ENCODE measurements around the gene EML1. TPM values are rescaled to one million over a fixed set of nuclear protein-coding genes. Genes with fewer than 3 reads are reported as not detected.

EML1 gene
- total and polyA plus RNA-seq, 5 experiments from 2014 or later = not detected

DNA sequence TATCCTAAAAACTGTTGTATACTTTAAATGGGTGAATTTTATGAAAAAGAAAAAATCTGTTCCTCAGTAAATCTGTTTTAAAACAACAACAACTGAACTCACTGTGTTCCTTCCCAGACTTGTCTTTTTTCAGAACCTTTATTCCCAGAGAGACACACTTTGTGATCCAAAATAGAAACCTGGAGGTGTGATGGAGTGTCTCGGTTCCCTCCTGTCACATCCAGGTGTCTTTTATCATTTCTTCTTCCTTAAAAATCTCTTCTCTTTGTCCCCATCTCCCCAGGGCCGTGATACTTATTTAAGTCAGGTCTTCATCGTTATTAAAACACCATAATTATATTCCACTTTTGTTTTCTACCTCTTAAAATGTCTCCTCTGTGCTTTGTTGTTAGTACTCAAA lies 195.8 kb downstream of the EML1 start:
- DNase-seq (no peak), ATAC-seq (no peak)
- Mint-ChIP-seq H3K27me3 (no peaks in the 10 kb centered on the region), H3K4me3 (no peak overlapping the region), H3K4me1 (no peaks in the 10 kb centered on the region), H3K36me3 (no peaks in the 10 kb centered on the region), H3K9me3 (no peaks in the 10 kb centered on the region), H3K27ac (no peak overlapping the region)
- POLR2A ChIA-PET = no interaction called here

DNA sequence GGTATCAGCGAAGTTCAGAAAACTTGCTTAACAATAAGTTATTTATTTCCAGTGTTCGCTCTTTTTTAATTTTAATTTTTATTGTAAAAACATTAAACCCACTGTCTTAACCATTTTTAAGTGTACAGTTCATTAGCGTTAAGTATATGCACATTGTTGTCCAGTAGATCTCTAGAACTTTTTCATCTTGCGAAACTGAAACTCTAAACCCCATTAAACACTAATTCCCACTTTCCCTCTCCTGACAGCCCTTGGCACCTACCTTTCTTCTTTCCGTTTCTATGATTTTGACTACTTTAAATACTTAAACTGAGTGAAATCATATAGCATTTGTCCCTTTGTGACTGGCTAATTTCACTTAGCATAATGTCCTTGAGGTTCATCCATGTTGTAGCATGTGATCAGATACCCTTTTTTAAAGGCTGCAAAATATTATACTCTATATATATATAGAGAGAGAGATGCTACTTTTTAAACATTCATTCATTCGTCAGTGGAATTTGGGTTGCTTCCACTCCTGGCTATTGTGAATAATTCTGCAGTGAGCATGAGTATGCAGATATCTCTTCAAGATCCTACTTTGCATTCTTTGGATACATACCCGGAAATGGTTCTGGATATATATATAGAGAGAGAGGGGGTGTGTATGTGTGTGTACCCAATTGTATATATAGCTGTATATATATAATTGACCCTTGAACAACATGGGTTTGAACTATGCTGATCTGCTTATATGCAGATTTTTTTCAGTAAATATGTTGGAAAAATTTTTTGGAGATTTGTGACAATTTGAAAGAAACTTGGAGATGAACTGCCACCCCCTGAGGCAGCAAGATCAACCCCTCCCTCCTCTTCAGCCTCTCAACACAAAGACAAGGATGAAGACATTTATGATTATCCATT lies 197.3 kb downstream of the EML1 start:
- no peaks in the 10 kb centered on the region for H3K9me3 Mint-ChIP-seq
- H3K4me1 Mint-ChIP-seq = peaks cover 0 to 2% (median 0%) of the 10 kb centered on the region in 4 donors
- H3K27me3 Mint-ChIP-seq = peaks cover 0 to 4% (median 2%) of the 10 kb centered on the region in 5 donors
- DNase-seq (no peak), ATAC-seq (no peak)
- H3K27ac Mint-ChIP-seq = no peak overlapping the region
- no peak overlapping the region for H3K4me3 Mint-ChIP-seq
- POLR2A ChIA-PET = no interaction called here
- H3K36me3 Mint-ChIP-seq = no peaks in the 10 kb centered on the region

DNA sequence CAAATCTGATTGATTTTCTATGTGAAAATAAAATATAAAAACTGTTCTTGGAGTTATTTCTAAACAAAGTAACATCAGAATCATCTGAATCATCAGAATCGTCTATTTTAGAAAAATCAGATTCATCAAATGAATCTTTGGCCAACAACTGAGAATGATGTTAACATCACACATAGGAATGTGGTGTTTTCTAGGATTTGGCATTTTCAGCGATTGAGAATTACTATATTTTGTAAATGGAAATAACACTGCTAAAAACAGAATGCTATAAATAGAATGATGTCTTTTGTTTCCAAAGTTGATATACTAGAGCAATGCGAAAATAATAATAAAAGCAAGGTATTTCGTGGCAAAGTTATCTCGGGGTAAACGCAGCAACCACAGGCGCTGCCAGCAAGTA lies 198.1 kb downstream of the EML1 start:
- H3K27me3 Mint-ChIP-seq = peaks cover 0 to 4% (median 2%) of the 10 kb centered on the region in 5 donors
- ATAC-seq (no peak), DNase-seq (no peak)
- H3K4me1 Mint-ChIP-seq = peaks cover 0 to 10% (median 4%) of the 10 kb centered on the region in 4 donors
- H3K9me3 Mint-ChIP-seq = no peaks in the 10 kb centered on the region
- H3K36me3 Mint-ChIP-seq = no peaks in the 10 kb centered on the region
- POLR2A ChIA-PET = no interaction called here
- H3K4me3 Mint-ChIP-seq = no peak overlapping the region
- H3K27ac Mint-ChIP-seq = no peak overlapping the region

Other genes starting within 250 kb of the EML1 start
- 10 to 100 TPM in 1 of 2 experiments, 1 to 10 TPM in 1; 9.0 to 10.1 TPM for gene CCDC85C, start 189.2 kb upstream of the EML1 start, total RNA-seq
- gene CCDC85C, start 189.2 kb upstream of the EML1 start, polyA plus RNA-seq = 1 to 10 TPM in 2 of 3 donors, under 1 TPM in 1; 0.67 to 1.4 (median 1.3) TPM
- gene HHIPL1, start 148.3 kb upstream of the EML1 start, total RNA-seq = under 1 TPM; 0.34 to 0.36 TPM
- not detected for gene HHIPL1, start 148.3 kb upstream of the EML1 start, polyA plus RNA-seq
- gene CYP46A1, start 109.1 kb upstream of the EML1 start, total RNA-seq = under 1 TPM; 0.41 to 0.44 TPM
- gene CYP46A1, start 109.1 kb upstream of the EML1 start, polyA plus RNA-seq = under 1 TPM in 1 of 3 donors, not detected in 2; 0.02 TPM

Measured in naive thymus-derived CD8-positive, alpha-beta T cell (primary cell).